K562 (cell line): ENCODE data around the gene PRPF8. TPM values are rescaled to one million over a fixed set of nuclear protein-coding genes. Genes with fewer than 3 reads are reported as not detected.

Experiments used
- ARID1B ChIP-seq: fragments of 450-650 bp; IDR thresholded peaks from 2 replicates; pipeline ENCODE4 v1.6.1; 2016; ENCODE audit warnings: antibody characterized with exemption, mild to moderate bottlenecking, inconsistent platforms
- CC2D1A ChIP-seq: fragments of 450-650 bp; IDR thresholded peaks from 2 replicates; pipeline ENCODE4 v1.6.1; 2017; ENCODE audit warnings: mild to moderate bottlenecking
- CHD4 ChIP-seq: fragments of 200-600 bp; sonication (generic); IDR thresholded peaks from 3 replicates; pipeline ENCODE4 v1.6.1; 2012; ENCODE audit warnings: low read depth, mild to moderate bottlenecking, mixed read lengths, low read length, inconsistent platforms; ENCODE audit not compliant: insufficient read depth, insufficient replicate concordance, poor library complexity, severe bottlenecking
- KAT7 ChIP-seq: sonication (generic); formaldehyde crosslinking; IDR thresholded peaks from 2 replicates; pipeline ENCODE4 v1.8.0; 2022; ENCODE audit warnings: missing genetic modification reagents, mild to moderate bottlenecking, borderline replicate concordance
- MBD2 ChIP-seq: sonication (generic); IDR thresholded peaks from 2 replicates; pipeline ENCODE4 v1.6.1; 2016; ENCODE audit warnings: low read depth, borderline replicate concordance
- MTA3 ChIP-seq: fragments of 450-650 bp; formaldehyde crosslinking; IDR thresholded peaks from 2 replicates; pipeline ENCODE4 v1.6.1; 2017; ENCODE audit warnings: mild to moderate bottlenecking, borderline replicate concordance
- NR2F6 ChIP-seq: fragments of 450-650 bp; formaldehyde crosslinking; IDR thresholded peaks from 2 replicates; pipeline ENCODE4 v1.4.0; 2020; ENCODE audit warnings: mild to moderate bottlenecking
- SMC3 ChIP-seq: conservative IDR thresholded peaks from 2 replicates; pipeline ENCODE4 v1.6.1; 2011; ENCODE audit warnings: low read depth, low read length, improper control_type of control experiment; ENCODE audit not compliant: insufficient read depth
- TBP ChIP-seq: optimal IDR thresholded peaks from 2 replicates; pipeline ENCODE3; 2011; ENCODE audit warnings: low read depth, low read length, improper control_type of control experiment
- ZNF146 ChIP-seq: IDR thresholded peaks from one replicate; pipeline ENCODE4 v1.6.1; 2018; ENCODE audit warnings: missing compliant biosample characterization; ENCODE audit not compliant: unreplicated experiment
- polyA plus RNA-seq, 8 experiments: library from polyadenylated mRNA; depleted of rRNA in 4 of 8; stranded (reverse) in 5 of 8; unstranded in 3 of 8; fragments of >200 nt; fragmentation: Nextera tagmentation in 2 of 8; fragmentation: Illumina TruSeq in 1 of 8; extraction: Ambion mirVana in 2 of 8; extraction: Trizol in 1 of 8; gene quantifications; 2 replicates each; pipeline versions ENCODE4 v1.2.1 to v1.2.3, GENCODE V29; 2011 to 2014; ENCODE audit warnings: inconsistent platforms in 1 of 8, missing spikeins in 1 of 8
- total RNA-seq, 7 experiments: library from RNA; depleted of rRNA in 6 of 7; stranded (reverse); fragments of >200 nt in 6 of 7; fragmentation: Illumina TruSeq in 2 of 7; extraction: Trizol in 2 of 7; gene quantifications; 2 replicates each; pipeline versions ENCODE4 v1.2.1 to v1.2.3, GENCODE V29; 2011 to 2021; ENCODE audit warnings: low replicate concordance in 1 of 7
- TF ChIP-seq, protein P1 (sequence below), 2 experiments: fragments of 450-650 bp in 1 of 2; sonication (generic) in 1 of 2; formaldehyde crosslinking in 1 of 2; IDR thresholded peaks; 2 replicates each; pipeline versions ENCODE4 v1.7.1 to v1.9.0; 2016 to 2022; ENCODE audit warnings: inconsistent platforms in 1 of 2, mild to moderate bottlenecking in 1 of 2, missing genetic modification reagents in 1 of 2
- TF ChIP-seq, protein P2 (sequence below): fragments of 450-650 bp; IDR thresholded peaks from 2 replicates; pipeline ENCODE4 v1.6.1; 2018; ENCODE audit not compliant: partially characterized antibody
- TF ChIP-seq, protein P3 (sequence below): sonication (generic); formaldehyde crosslinking; IDR thresholded peaks from 2 replicates; pipeline ENCODE4 v1.9.0; 2022; ENCODE audit warnings: mild to moderate bottlenecking, missing genetic modification reagents

Gene PRPF8
- total and polyA plus RNA-seq, 9 of the 15 experiments (the other 6 are each of a cell fraction or from before 2014, with no cell fraction given) = 64.3 to 294 (median 85.9) TPM

DNA sequence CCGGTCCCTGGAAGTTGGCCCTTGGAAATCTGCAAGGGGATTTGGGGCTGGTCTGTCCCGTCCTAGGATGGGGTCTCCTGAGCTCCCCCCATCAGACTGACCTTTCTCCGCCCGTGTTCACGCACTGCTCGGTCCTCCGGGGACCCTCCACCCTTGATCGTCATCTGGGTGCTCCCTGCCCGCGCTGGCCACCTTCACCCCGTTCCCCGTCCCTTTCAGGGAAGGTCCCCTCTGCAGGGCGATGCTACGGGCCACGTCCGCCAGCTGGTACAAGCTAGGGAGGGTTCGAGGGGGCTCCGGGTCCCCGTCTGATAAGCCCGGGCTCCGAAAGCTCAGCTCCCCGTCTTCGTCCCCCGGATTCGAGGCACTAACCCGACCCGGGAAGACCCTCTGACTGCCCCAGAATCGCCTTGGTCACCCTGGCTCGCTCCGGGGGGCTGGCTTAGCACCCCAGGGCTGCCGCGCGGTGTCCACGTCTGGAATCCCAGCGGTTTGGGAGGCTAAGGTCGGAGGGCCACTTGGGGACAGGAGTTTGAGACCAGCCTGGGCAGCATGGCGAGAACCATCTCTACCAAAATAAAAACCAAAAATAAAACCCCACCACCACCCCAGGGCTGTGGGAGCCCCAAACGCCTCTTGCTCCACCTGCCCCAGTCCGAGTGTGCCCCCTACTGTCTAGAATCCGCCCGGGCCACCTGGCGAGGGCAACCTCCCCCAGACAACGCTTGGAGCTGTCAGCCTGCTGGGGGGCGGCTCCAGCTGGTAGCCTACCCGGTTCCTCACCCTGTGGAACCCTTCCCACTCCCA lies 55.0 kb downstream of the PRPF8 start (continued):
- TF ChIP-seq, protein P1, sequence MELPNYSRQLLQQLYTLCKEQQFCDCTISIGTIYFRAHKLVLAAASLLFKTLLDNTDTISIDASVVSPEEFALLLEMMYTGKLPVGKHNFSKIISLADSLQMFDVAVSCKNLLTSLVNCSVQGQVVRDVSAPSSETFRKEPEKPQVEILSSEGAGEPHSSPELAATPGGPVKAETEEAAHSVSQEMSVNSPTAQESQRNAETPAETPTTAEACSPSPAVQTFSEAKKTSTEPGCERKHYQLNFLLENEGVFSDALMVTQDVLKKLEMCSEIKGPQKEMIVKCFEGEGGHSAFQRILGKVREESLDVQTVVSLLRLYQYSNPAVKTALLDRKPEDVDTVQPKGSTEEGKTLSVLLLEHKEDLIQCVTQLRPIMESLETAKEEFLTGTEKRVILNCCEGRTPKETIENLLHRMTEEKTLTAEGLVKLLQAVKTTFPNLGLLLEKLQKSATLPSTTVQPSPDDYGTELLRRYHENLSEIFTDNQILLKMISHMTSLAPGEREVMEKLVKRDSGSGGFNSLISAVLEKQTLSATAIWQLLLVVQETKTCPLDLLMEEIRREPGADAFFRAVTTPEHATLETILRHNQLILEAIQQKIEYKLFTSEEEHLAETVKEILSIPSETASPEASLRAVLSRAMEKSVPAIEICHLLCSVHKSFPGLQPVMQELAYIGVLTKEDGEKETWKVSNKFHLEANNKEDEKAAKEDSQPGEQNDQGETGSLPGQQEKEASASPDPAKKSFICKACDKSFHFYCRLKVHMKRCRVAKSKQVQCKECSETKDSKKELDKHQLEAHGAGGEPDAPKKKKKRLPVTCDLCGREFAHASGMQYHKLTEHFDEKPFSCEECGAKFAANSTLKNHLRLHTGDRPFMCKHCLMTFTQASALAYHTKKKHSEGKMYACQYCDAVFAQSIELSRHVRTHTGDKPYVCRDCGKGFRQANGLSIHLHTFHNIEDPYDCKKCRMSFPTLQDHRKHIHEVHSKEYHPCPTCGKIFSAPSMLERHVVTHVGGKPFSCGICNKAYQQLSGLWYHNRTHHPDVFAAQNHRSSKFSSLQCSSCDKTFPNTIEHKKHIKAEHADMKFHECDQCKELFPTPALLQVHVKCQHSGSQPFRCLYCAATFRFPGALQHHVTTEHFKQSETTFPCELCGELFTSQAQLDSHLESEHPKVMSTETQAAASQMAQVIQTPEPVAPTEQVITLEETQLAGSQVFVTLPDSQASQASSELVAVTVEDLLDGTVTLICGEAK (IDR thresholded peaks at IDR 0.05) = peak; percentile 34; the same call in 1 of the 2 replicates
- TF ChIP-seq, protein P1 (CRISPR knock-in tag; IDR thresholded peaks at IDR 0.05) = no peak
- TF ChIP-seq CHD4 = no peak
- TF ChIP-seq ZNF146 = no peak
- TF ChIP-seq ARID1B = no peak
- TF ChIP-seq SMC3 = peak; percentile 49
- TF ChIP-seq CC2D1A = peak; percentile 59; the same call in 1 of the 2 replicates
- TF ChIP-seq NR2F6 = no peak
- TF ChIP-seq, protein P2, sequence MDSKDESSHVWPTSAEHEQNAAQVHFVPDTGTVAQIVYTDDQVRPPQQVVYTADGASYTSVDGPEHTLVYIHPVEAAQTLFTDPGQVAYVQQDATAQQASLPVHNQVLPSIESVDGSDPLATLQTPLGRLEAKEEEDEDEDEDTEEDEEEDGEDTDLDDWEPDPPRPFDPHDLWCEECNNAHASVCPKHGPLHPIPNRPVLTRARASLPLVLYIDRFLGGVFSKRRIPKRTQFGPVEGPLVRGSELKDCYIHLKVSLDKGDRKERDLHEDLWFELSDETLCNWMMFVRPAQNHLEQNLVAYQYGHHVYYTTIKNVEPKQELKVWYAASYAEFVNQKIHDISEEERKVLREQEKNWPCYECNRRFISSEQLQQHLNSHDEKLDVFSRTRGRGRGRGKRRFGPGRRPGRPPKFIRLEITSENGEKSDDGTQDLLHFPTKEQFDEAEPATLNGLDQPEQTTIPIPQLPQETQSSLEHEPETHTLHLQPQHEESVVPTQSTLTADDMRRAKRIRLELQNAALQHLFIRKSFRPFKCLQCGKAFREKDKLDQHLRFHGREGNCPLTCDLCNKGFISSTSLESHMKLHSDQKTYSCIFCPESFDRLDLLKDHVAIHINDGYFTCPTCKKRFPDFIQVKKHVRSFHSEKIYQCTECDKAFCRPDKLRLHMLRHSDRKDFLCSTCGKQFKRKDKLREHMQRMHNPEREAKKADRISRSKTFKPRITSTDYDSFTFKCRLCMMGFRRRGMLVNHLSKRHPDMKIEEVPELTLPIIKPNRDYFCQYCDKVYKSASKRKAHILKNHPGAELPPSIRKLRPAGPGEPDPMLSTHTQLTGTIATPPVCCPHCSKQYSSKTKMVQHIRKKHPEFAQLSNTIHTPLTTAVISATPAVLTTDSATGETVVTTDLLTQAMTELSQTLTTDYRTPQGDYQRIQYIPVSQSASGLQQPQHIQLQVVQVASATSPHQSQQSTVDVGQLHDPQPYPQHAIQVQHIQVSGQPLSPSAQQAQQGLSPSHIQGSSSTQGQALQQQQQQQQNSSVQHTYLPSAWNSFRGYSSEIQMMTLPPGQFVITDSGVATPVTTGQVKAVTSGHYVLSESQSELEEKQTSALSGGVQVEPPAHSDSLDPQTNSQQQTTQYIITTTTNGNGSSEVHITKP = peak; percentile 9
- TF ChIP-seq KAT7 = 0 out of 2 replicates have a peak, but pooled peaks have one; percentile 31
- TF ChIP-seq MTA3 = 0 out of 2 replicates have a peak, but pooled peaks have one; percentile 28
- TF ChIP-seq, protein P3, sequence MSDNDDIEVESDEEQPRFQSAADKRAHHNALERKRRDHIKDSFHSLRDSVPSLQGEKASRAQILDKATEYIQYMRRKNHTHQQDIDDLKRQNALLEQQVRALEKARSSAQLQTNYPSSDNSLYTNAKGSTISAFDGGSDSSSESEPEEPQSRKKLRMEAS = peak; percentile 21; the same call in 1 of the 2 replicates
- no peak for TF ChIP-seq MBD2
- no peak for TF ChIP-seq TBP
